ENCODE data around the gene CERKL.

CERKL gene

GRCh38 chr2:181683518-181684453 lies 26.9 kb upstream of the CERKL start:
- Histone ChIP-seq H3K4me1 (ENCODE audit: control insufficient read depth, insufficient read depth, low read length, unreplicated experiment) (peaks cover 3% of the 10 kb centered on the region), H3K27ac (ENCODE audit: low read depth, low read length) (no peak overlapping the region), H2AFZ (ENCODE audit: low read length, unreplicated experiment) (no peak overlapping the region), H3K27me3 (ENCODE audit: insufficient read depth, low read length) (peaks cover 98% of the 10 kb centered on the region), H3K4me3 (ENCODE audit: low read depth, low read length) (peak overlapping the region; percentile 42; the same call in 1 of the 2 replicates), H3K36me3 (ENCODE audit: insufficient read depth, low read length) (no peaks in the 10 kb centered on the region), H3K79me2 (ENCODE audit: control insufficient read depth, insufficient read depth, low read length, unreplicated experiment) (no peaks in the 10 kb centered on the region)

GRCh38 chr2:181682795-181683517 lies 26.1 kb upstream of the CERKL start:
- no peaks in the 10 kb centered on the region for H3K36me3 ChIP-seq (ENCODE audit: insufficient read depth, low read length)
- H3K4me3 ChIP-seq (ENCODE audit: low read depth, low read length), result peak overlapping the region; percentile 42; the same call in 1 of the 2 replicates
- peaks cover 3% of the 10 kb centered on the region for H3K4me1 ChIP-seq (ENCODE audit: control insufficient read depth, insufficient read depth, low read length, unreplicated experiment)
- H2AFZ ChIP-seq (ENCODE audit: low read length, unreplicated experiment), result no peak overlapping the region
- H3K27me3 ChIP-seq (ENCODE audit: insufficient read depth, low read length), result peaks cover 99% of the 10 kb centered on the region
- no peaks in the 10 kb centered on the region for H3K79me2 ChIP-seq (ENCODE audit: control insufficient read depth, insufficient read depth, low read length, unreplicated experiment)
- no peak overlapping the region for H3K27ac ChIP-seq (ENCODE audit: low read depth, low read length)

- Histone ChIP-seq H2AFZ (ENCODE audit: low read length, unreplicated experiment) (no peak overlapping the region), H3K4me1 (ENCODE audit: control insufficient read depth, insufficient read depth, low read length, unreplicated experiment) (peaks cover 3% of the 10 kb centered on the region), H3K4me3 (ENCODE audit: low read depth, low read length) (no peak overlapping the region), H3K36me3 (ENCODE audit: insufficient read depth, low read length) (no peaks in the 10 kb centered on the region), H3K27me3 (ENCODE audit: insufficient read depth, low read length) (peaks cover 100% of the 10 kb centered on the region), H3K79me2 (ENCODE audit: control insufficient read depth, insufficient read depth, low read length, unreplicated experiment) (no peaks in the 10 kb centered on the region), H3K27ac (ENCODE audit: low read depth, low read length) (no peak overlapping the region)
Observed at GRCh38 chr2:181682026-181682789, 25.3 kb upstream of the CERKL start.

- no peak overlapping the region for H3K27ac ChIP-seq (ENCODE audit: low read depth, low read length)
- peaks cover 3% of the 10 kb centered on the region for H3K4me1 ChIP-seq (ENCODE audit: control insufficient read depth, insufficient read depth, low read length, unreplicated experiment)
- H2AFZ ChIP-seq (ENCODE audit: low read length, unreplicated experiment), result no peak overlapping the region
- no peaks in the 10 kb centered on the region for H3K79me2 ChIP-seq (ENCODE audit: control insufficient read depth, insufficient read depth, low read length, unreplicated experiment)
- H3K4me3 ChIP-seq (ENCODE audit: low read depth, low read length), result peak overlapping the region; percentile 59
- H3K27me3 ChIP-seq (ENCODE audit: insufficient read depth, low read length), result peaks cover 96% of the 10 kb centered on the region
- no peaks in the 10 kb centered on the region for H3K36me3 ChIP-seq (ENCODE audit: insufficient read depth, low read length)
Observed at GRCh38 chr2:181680937-181681811, 24.3 kb upstream of the CERKL start.

GRCh38 chr2:181680055-181680936 lies 23.4 kb upstream of the CERKL start, which contains the start of gene NEUROD1:
Gene NEUROD1 (minus strand): TSS chr2:181680517. CDS start chr2:181678860, 1,657 bp downstream.
- no peak within 1 kb of the TSS for H3K27ac ChIP-seq (ENCODE audit: low read depth, low read length)
- no peaks in the 10 kb centered on the region for H3K36me3 ChIP-seq (ENCODE audit: insufficient read depth, low read length)
- peak within 1 kb of the TSS; percentile 59 for H3K4me3 ChIP-seq (ENCODE audit: low read depth, low read length)
- H3K4me1 ChIP-seq (ENCODE audit: control insufficient read depth, insufficient read depth, low read length, unreplicated experiment), result peaks cover 3% of the 10 kb centered on the region
- no peaks in the 10 kb centered on the region for H3K79me2 ChIP-seq (ENCODE audit: control insufficient read depth, insufficient read depth, low read length, unreplicated experiment)
- peaks cover 96% of the 10 kb centered on the region for H3K27me3 ChIP-seq (ENCODE audit: insufficient read depth, low read length)
- no peak within 1 kb of the TSS for H2AFZ ChIP-seq (ENCODE audit: low read length, unreplicated experiment)

GRCh38 chr2:181679544-181679979 lies 22.7 kb upstream of the CERKL start:
- H3K36me3 ChIP-seq (ENCODE audit: insufficient read depth, low read length), result no peaks in the 10 kb centered on the region
- no peaks in the 10 kb centered on the region for H3K79me2 ChIP-seq (ENCODE audit: control insufficient read depth, insufficient read depth, low read length, unreplicated experiment)
- peaks cover 3% of the 10 kb centered on the region for H3K4me1 ChIP-seq (ENCODE audit: control insufficient read depth, insufficient read depth, low read length, unreplicated experiment)
- peaks cover 96% of the 10 kb centered on the region for H3K27me3 ChIP-seq (ENCODE audit: insufficient read depth, low read length)
- H3K27ac ChIP-seq (ENCODE audit: low read depth, low read length), result no peak overlapping the region
- H2AFZ ChIP-seq (ENCODE audit: low read length, unreplicated experiment), result no peak overlapping the region
- no peak overlapping the region for H3K4me3 ChIP-seq (ENCODE audit: low read depth, low read length)

GRCh38 chr2:181678861-181679543 lies 22.1 kb upstream of the CERKL start:
- H3K27me3 ChIP-seq (ENCODE audit: insufficient read depth, low read length), result peaks cover 96% of the 10 kb centered on the region

GRCh38 chr2:181677912-181678586 lies 21.1 kb upstream of the CERKL start:
- no peaks in the 10 kb centered on the region for H3K79me2 ChIP-seq (ENCODE audit: control insufficient read depth, insufficient read depth, low read length, unreplicated experiment)
- peaks cover 96% of the 10 kb centered on the region for H3K27me3 ChIP-seq (ENCODE audit: insufficient read depth, low read length)
- no peak overlapping the region for H2AFZ ChIP-seq (ENCODE audit: low read length, unreplicated experiment)
- H3K36me3 ChIP-seq (ENCODE audit: insufficient read depth, low read length), result no peaks in the 10 kb centered on the region
- no peak overlapping the region for H3K27ac ChIP-seq (ENCODE audit: low read depth, low read length)
- no peak overlapping the region for H3K4me3 ChIP-seq (ENCODE audit: low read depth, low read length)
- peaks cover 3% of the 10 kb centered on the region for H3K4me1 ChIP-seq (ENCODE audit: control insufficient read depth, insufficient read depth, low read length, unreplicated experiment)

More at GRCh38 chr2:181678861-181679543, 22.1 kb upstream of the CERKL start:
- Histone ChIP-seq H3K79me2 (ENCODE audit: control insufficient read depth, insufficient read depth, low read length, unreplicated experiment) (no peaks in the 10 kb centered on the region), H3K27ac (ENCODE audit: low read depth, low read length) (no peak overlapping the region), H3K4me3 (ENCODE audit: low read depth, low read length) (no peak overlapping the region), H3K4me1 (ENCODE audit: control insufficient read depth, insufficient read depth, low read length, unreplicated experiment) (peaks cover 3% of the 10 kb centered on the region), H3K36me3 (ENCODE audit: insufficient read depth, low read length) (no peaks in the 10 kb centered on the region), H2AFZ (ENCODE audit: low read length, unreplicated experiment) (no peak overlapping the region)

Data from ACC112 (cell line).